GM21576 (cell line): ENCODE measurements around the gene CIAO2A.
"Not testable (repeated sequence)": the region's sequence is repeated elsewhere in the genome, so short reads cannot be mapped to it uniquely, and the experiment has no call there.

ENCODE experiments used
- ATAC-seq: cut with Tn5 transposase; IDR thresholded peaks from one replicate; pipeline ENCODE4 v1.9.1; 2021; ENCODE audit warnings: mild to moderate bottlenecking, moderate library complexity; ENCODE audit not compliant: unreplicated experiment

CIAO2A gene, protein sequence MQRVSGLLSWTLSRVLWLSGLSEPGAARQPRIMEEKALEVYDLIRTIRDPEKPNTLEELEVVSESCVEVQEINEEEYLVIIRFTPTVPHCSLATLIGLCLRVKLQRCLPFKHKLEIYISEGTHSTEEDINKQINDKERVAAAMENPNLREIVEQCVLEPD

DNA sequence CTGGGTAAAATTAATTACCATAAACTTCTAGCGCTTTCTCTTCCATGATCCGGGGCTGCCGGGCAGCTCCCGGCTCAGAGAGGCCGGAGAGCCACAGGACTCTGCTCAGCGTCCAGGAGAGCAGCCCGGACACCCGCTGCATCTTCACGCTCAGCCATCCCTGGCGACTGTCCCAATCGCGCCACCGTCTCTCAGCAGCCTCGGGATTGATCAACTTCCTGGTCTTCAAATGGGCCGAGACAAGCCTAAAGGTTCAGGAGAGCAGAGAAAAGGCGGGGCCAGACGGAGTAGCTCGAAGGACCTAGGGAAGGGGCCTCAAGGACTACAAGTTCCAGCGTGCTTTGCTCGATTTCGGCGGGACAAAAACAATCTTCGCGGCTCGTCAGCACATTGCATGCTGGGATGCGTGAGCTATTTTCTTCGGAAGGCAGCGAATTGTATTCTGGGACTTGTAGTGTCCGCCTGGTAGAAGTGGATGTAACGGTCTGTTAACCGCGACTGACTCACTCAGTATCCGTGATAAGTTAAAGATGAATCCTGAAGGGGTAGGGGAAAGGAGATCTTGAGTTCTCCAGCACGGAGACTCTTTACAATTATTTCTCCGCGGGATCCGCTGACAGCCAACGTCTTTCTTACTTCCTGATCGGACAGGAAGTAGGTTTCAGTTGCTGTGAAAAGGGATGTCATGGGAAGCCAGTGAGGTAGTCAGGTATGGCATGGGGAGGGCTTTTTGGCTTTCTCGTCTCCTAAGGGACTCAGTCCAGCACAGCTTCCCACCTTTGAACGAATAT lies at the start of gene CIAO2A:
TSS of gene CIAO2A (minus strand) at position 212 of the 791 bp plus-strand sequence. CDS start at position 142, 70 bp downstream.
- peak; percentile 59 for ATAC-seq

DNA sequence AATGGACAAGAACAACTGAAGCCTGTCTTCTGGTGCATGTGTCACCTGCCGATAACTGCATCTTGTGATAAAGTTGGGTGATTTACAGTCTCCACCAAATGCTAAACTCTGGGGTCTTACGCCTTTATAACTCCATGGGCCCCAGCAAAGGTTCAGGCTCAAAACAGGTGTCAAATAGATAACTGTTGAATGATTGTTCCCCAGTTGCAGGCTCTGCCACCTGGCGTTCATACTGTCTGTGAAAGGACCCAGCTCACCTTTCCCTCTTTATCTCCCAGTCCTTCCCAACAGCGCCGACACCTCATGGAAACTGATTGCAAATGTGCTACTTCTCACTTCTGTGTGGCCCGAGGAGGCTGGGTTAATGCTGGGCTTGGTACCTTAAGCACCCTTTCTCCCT lies 49.6 kb upstream of the CIAO2A start:
- no peak for ATAC-seq

DNA sequence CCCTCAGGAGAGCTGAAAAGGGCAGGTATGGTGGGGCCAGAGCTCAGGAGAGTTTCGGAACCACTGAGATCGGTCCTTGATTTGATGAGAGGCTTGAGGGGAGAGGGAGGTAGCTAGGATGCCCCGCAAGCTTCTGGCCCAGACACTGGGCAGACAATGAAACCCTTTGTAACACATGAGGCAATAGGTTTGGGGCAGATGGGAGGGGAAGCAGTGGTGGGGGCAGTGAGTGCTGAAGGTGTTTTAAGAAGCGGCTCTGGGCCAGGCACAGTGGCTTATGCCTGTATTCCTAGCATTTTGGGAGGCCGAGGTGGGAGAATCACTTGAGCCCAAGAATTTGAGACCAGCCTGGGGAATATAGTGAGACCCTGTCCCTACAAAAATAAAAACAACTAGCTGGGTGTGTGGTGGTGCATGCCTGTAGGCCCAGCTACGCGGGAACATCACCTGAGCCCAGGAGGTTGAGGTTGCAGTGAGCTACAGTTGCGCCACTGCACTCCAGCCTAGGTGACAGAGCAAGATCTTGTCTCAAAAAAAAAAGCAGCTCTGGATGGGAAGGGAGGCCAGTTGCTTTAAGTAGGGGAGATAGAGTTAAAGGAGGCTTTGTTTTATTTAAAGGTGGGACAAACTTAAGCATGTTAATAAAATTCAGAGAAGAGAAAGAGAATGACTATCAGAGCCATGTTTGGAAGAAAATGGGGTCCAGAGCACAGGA lies 48.3 kb upstream of the CIAO2A start:
- no peak for ATAC-seq

DNA sequence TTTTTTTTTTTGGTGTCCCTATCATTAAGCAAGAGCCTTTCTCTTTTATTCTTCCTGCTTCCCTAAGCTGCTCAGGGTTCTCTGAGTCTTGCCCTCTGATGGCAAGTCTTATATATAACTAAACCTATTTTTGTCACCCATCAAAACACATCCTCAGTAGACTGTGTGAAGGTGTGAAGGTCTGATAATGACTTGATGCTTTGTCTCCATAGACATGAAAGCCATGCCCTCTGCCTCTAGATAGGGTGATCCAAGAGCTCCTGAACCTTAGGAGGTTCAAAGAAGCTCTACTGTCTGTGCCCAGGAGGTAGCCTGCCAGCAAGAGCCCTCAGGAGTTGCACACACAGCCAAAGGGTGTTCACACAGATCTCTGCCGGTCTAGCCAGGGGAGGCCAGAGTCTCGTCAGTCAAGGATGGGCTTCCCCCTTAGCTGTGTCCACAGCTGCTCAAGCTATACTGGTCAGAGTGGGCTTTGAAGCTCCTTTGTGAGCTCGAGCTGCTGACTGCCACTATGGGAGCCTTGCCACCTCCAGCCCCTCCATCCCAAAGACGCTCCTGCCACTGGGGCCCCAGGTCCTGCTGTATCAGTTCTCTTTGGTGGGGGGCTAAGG lies 44.8 kb upstream of the CIAO2A start:
- no peak for ATAC-seq

DNA sequence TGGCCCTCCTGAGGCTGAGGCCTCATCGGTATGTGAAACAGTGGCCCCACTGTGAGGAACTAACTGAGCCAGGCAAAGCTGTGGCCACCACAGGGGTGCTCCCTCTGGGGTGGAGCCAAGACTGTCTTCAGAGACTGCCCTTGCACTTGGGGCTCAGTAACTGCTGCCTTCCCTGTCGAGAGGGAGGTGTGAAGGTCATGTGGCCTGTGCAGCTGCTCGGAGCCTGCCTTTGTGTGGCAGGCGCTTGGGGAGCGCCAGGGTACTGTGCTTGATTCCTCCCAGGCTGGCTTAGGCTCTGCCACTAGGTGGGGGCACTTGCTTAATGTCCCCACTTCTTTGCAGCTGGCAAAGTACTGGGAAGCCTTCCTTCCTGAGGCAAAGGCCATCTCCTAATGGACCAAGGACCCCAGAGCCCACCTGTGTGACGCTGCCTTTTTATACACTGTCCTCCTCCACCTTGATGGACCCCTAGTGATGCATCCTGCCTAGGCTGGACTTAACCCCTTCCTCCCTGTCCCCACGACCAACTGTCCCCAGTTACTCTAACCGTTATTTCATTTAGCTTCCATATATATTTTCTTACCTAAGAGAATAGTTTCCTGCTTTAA lies 43.7 kb upstream of the CIAO2A start:
- no peak for ATAC-seq

DNA sequence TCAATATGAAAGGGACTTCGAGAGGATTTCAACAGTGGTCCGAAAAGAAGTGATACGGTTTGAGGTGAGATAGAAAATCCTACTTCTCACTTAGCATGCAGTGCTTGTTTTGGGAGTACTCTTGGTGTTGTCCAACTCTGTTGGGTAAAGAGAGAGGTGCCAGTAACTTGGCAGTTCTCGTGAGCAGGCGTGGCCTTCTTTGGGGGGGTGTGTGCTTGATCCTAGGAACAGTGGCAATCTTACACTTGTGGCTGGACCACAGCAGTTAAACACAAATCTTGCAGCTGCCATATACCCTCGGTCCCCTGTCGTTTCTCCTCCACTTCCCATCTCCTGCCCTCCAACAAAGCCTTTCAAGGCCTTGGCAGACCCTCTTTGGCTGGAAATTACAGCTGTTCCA lies 42.7 kb upstream of the CIAO2A start:
- no peak for ATAC-seq

DNA sequence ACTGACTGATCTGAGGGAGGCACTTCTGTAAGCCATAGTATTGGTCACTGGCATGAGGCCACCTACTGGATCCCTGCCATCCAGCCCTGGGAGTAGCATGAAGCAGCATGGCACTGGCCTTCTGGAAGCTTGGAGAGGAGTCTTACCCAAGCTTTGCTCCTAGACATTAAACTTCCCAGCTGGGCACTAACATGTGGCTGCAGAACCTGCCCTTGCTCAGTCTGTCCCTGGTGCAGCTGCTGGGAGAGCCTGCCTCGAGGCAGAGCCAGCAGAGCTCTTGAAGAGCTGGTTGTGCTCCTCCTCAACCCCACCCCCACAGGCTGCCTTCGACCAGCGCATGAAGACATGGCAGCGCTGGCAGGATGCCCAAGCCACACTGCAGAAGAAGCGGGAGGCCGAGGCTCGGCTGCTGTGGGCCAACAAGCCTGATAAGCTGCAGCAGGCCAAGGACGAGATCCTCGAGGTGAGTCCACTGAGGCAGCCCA lies 40.7 kb upstream of the CIAO2A start:
- no peak for ATAC-seq

DNA sequence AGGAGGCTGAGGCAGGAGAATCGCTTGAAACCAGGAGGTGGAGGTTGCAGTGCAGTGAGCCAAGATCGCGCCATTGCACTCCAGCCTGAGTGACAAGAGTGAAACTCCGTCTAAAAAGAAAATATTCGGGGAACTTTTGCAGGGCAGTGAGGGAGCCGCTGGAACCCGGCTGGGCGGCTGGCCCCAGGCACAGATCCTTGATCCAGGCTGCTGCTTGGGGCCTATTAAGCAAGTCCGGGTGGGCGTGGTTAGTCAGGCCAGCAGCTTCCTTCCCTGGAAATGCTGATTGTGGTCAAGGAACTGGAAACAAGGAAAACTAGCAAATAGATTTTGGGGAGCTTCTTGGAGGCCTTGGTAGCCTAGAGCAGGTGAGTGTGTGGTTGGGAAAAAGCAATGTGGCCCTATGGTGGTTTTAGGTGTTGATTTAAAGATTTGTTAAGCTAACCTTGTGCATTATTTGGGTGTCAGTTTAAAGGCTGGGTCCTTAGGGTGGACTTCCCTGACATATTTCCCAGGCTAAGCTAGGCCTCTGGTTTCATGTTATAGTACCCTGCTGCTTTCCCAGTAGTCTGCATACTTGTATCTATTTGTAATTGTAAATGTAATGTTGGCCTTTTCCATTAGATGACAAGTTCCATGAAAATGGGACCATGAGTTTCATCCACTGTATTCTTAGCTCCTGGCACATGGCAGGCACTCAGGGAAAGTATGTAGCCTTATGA lies 40.1 kb upstream of the CIAO2A start:
- no peak for ATAC-seq

DNA sequence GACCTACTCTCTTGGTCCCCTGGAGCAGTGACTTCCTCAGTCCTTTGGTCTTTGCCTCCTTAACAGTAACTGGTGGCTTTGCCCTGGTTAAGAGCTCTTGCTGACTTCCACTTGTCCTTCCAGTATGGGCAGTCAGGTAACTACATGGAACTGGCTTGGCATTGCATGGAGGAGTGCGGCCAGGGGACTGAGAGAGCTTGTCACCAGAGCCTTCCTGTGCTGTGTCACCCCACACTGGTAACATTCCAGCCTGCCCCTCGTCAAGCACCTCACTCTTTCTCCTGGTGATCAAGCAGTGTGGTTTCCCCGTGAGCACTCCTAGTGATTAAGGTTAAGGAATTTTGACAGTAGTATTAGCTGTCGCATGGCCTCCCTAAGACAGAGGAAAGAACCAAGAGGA lies 38.6 kb upstream of the CIAO2A start:
- ATAC-seq, result no peak

DNA sequence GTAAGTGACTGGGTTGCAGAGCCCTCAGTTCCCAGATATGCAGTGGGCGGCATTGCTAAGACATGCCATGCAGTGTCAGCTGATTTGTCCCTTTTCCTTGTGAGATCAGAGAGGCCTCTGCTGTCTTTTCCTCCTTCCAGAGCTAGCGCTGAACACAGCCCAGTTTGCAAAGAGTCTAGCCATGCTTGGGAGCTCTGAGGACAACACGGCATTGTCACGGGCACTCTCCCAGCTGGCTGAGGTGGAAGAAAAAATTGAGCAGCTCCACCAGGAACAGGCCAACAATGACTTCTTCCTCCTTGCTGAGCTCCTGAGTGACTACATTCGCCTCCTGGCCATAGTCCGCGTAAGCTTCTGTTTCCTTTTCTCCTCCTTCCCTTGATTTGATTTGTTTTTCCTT lies 37.9 kb upstream of the CIAO2A start:
- no peak for ATAC-seq

DNA sequence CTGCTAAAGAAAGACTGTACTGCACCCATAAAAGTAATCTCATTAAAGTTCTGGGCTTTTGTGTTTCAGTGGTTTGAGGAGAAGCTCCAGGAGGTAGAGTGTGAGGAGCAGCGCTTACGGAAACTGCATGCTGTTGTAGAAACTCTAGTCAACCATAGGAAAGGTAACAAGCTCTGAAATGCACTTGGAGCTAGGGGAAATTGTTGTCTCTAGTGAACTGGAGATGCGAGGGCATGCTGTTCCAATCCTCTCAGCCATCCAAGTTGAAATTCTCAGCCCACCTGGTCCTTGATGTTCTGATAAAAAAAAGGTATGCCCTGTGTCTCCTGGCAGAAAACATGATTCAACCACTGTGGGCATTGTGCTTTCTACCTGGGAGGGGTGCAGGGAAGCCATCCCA lies 36.5 kb upstream of the CIAO2A start:
- no peak for ATAC-seq

DNA sequence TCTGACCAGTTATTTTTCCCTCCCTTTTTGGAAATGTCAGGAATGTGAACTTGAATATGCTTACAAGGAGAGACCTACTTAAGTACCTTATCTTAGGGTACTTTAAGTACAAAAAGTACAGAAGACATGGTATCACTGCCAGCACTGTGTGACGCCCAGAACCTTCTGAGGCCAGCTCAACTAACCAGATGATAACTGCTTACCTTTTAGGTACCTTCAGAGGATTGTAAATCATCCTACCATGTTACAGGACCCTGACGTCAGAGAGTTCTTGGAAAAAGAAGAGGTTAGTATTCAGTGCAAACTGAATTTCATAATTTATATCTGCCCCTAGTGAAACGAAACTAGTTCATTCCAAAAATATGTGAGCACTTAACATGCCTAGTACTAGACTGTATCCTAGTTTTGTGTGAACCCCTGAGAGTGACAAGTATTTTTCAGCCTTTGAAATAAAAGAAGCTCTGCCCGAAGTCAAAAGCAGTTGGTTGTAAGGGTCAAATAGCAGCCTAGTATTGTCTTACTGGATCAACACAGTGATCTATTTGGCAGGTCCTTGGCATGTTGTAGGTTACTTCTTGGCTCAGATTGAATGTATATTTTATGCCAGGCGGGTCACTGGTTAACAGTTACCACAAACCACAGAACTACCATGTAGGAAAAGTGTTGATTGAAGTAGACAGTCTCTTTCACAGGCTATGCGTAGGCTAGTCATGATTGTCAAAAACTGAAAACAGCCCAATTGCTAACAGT lies 34.1 kb upstream of the CIAO2A start:
- ATAC-seq, result no peak

DNA sequence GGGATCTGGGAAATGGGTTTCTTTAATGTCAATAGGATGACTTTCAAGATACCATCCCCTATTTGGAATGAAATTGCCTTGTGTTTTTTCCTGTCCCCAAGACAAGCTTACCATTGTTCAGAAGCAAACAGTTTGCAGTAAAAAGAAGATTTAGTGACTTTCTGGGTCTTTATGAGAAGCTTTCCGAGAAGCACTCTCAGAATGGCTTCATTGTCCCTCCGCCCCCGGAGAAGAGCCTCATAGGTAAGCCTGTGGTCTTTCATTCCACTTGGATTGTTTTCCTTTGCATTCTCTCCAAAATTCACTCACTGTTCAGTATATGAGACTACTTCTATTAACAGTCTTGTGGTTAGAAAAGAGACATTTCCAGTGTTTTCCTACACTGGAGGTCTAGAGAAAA lies 32.3 kb upstream of the CIAO2A start:
- no peak for ATAC-seq

DNA sequence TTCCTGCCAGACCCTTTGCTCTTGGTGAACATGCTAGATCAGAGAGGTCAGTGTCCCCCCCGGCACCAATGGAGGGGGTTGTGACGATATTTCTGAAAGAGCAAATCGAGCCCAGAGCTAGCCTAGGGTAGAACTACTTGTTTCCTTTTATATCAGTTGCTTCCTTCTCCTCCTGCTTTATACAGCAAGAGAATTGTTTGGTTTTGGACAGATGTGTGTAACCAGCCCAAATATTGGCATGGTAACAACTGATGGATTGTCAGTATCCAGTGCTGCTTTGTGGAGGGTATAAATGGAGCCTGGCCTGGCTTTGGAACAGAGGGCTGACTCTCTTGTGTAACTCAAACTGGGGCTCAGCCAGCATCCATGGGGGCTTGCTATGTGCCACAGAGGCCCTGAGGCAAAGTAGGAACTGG lies 29.3 kb upstream of the CIAO2A start:
- no peak for ATAC-seq

DNA sequence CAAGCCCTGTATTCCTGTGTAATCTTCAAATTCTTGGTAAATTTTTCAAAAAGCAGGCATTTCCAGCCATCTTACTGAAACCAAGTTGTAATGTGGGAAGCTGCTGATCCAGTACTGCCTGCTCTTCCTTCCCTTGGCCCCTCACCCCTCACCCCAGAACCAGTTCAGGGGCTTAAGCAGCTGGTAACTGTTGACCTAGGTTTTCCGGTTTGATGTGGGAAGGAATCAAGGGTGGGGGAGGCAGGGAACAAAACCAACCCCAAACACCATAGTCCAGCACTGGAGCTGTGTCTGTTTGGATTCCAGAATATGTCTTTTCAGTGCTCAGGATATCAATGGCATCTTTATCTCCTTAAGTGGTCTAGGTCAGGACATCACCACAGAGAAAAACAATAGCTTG lies 28.8 kb upstream of the CIAO2A start:
- no peak for ATAC-seq

DNA sequence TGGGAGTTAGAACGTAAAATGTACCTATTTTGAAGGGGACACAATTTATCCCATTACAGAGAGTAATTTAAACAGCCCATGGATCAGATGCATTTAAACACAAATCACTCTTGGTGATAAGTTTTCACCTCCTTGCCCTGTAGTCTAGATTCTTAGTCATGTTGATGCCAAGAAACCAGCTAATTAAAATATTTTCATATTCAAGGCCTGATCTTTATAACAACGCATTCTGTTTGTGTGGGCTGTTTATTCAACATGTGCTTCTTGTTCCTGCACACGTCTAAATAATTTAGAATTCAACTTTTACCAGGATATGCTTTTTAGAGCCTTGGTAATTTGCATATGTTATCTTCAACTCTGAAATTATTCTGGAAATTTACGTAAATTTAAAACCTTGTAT lies 28.0 kb upstream of the CIAO2A start:
- no peak for ATAC-seq

DNA sequence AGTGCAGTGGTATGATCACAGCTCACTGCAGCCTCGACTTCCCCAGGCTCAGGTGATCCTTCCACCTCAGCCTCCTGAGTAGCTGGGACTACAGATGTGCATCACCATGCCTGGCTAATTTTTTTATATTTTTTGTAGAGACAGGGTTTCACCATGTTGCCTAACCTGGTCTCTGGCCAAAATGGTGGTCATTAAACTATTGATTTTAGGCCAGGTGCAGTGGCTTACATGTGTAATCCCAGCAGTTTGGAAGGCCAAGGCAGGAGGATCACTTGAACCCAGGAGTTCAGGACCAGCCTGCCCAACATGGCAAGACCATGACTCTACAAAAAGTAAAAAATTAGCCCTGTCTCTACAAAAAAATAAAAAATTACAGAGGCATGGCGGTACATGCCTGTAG lies 26.7 kb upstream of the CIAO2A start:
- not testable (repeated sequence) for ATAC-seq

DNA sequence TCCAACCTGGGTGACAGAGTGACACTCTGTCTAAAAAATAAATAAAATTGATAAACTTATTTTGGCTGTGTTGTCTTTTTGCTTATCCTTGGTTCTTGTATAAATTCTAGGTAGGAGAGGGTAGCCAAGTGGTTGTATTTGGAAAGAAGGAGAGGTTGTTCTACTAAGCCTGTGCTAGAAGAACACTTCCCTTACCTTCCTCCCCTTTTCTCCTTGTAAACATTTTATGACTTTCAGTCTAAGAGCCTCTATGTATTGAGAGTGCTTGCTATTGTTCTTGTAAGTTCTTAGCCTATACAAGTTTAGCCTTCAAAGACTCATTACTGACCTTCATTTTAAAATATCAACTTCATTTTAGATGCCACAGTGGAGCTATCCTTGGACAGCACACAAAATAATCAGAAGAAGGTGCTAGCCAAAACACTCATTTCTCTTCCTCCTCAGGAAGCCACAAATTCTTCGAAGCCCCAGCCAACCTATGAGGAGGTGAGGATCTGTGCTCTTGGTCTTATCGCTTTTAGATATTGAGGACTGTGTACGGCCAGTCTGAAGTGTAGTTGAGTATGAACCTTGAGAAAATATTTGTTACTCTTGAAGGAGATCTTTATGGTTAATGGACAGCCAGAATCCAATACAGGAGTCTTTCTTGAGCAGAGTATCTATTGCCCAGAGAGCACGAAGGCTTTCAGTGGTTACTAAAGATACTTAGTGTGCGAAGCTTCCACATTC lies 24.3 kb upstream of the CIAO2A start:
- no peak for ATAC-seq

DNA sequence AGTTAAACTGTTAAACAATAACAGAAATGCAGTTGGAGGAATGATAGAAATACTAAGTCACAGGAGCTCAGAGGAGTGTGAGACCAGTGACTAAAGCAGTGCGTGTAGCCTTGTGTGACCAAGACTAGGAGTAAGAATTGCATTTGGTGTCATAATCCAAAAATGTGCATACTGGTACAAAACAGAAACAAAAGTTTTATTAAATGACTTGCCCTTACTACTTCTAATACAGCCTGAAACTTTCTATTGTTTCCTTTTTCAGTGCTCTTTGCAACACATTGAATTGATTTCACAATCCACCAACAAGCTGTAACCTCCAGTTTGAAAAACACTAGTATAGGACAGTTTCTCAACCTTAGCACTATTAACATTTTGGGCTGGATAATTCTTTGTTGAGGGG lies 19.3 kb upstream of the CIAO2A start:
- no peak for ATAC-seq
